HCT116 (cell line): ENCODE results near the gene ALG8. TPM values are rescaled to one million over a fixed set of nuclear protein-coding genes. Genes with fewer than 3 reads are reported as not detected.

Experiments
- ATAC-seq: fragments of 200-7000 bp; cut with Tn5 transposase; 2 replicates; pipeline ENCODE4 v1.9.1; 2020; ENCODE audit warnings: mild to moderate bottlenecking, moderate library complexity
- BruUV-seq: library from RNA; stranded (reverse); fragments of 400-500 nt; replicated peaks from 2 replicates; lab custom pipeline; 2021; lab: Mats Ljungman, UMichigan
- CTCF ChIA-PET: fragments of 300-600 bp; sonication (Branson Sonifier 250); formaldehyde crosslinking; loops from one replicate; lab custom pipeline; 2021; ENCODE audit warnings: antibody characterized with exemption; lab: Charles Lee
- POLR2A ChIA-PET: fragments of 300-600, 350-600 bp; sonication (Branson Sonifier 250); formaldehyde crosslinking; loops from one replicate; lab custom pipeline; 2021; ENCODE audit warnings: antibody characterized with exemption; lab: Charles Lee
- RAD21 ChIA-PET, 2 experiments: fragments of 300-600 bp; sonication (Branson Sonifier 250); formaldehyde crosslinking; loops; one replicate each; lab custom pipeline; 2023; ENCODE audit warnings: low total read pairs in 2 of 2; ENCODE audit not compliant: uncharacterized antibody in 2 of 2, unreplicated experiment in 2 of 2, low non-redundant PET in 1 of 2; lab: Charles Lee
- DNase-seq: peaks from one replicate; pipeline ENCODE4 v3.0.0-alpha.2; 2010; ENCODE audit warnings: low read depth, low spot score
- H2AFZ ChIP-seq: fragments of 200-600 bp; shearing (Covaris generic), sonication (generic); 2 replicates; pipeline ENCODE4 v1.6.1; 2017; ENCODE audit warnings: low read depth, mixed run types, mixed read lengths, antibody characterized with exemption, low read length; ENCODE audit not compliant: poor library complexity, severe bottlenecking
- H3K27ac ChIP-seq: 2 replicates; pipeline ENCODE4 v1.5.1; 2012; ENCODE audit warnings: low read depth, low read length
- H3K27me3 ChIP-seq: fragments of 200-600 bp; sonication (generic); 2 replicates; pipeline ENCODE4 v1.6.1; 2016; ENCODE audit warnings: mixed run types, low read length, mixed read lengths; ENCODE audit not compliant: insufficient read depth
- H3K36me3 ChIP-seq, 2 experiments: fragments of 200-500 bp in 1 of 2; fragments of 200-600 bp in 1 of 2; sonication (Bioruptor generic) in 1 of 2; sonication (generic) in 1 of 2; 2 replicates each; pipeline versions ENCODE4 v1.5.1 to v1.6.1; 2014 to 2016; ENCODE audit warnings: low read length in 2 of 2, inconsistent platforms in 1 of 2, mixed read lengths in 1 of 2, mixed run types in 1 of 2; ENCODE audit not compliant: insufficient read depth in 2 of 2, control insufficient read depth in 1 of 2
- H3K4me1 ChIP-seq, 2 experiments: fragments of 200-600 bp in 1 of 2; sonication (generic) in 1 of 2; 2 replicates each; pipeline versions ENCODE4 v1.5.1 to v1.6.1; 2012 to 2017; ENCODE audit warnings: low read length in 2 of 2, inconsistent platforms in 1 of 2, mild to moderate bottlenecking in 1 of 2, mixed read lengths in 1 of 2, mixed run types in 1 of 2, moderate library complexity in 1 of 2; ENCODE audit not compliant: insufficient read depth in 2 of 2, control insufficient read depth in 1 of 2
- H3K4me2 ChIP-seq: fragments of 200-600 bp; sonication (generic); 2 replicates; pipeline ENCODE4 v1.6.1; 2017; ENCODE audit warnings: mixed run types, low read length, mixed read lengths
- H3K4me3 ChIP-seq, 2 experiments: fragments of 200-600 bp in 1 of 2; sonication (generic) in 1 of 2; replicated peaks in 1 of 2; 2 replicates each; pipeline ENCODE4 v1.5.1; 2011 to 2016; ENCODE audit warnings: low read length in 2 of 2, control low read depth in 1 of 2, low read depth in 1 of 2, mild to moderate bottlenecking in 1 of 2, mixed read lengths in 1 of 2, mixed run types in 1 of 2
- H3K79me2 ChIP-seq: fragments of 200-600 bp; sonication (generic); 2 replicates; pipeline ENCODE4 v1.6.1; 2017; ENCODE audit warnings: mild to moderate bottlenecking, mixed run types, low read length, moderate library complexity, mixed read lengths; ENCODE audit not compliant: insufficient read depth
- H3K9ac ChIP-seq: fragments of 200-600 bp; sonication (generic); 2 replicates; pipeline ENCODE4 v1.6.1; 2016; ENCODE audit warnings: low read length, mixed read lengths
- H3K9me2 ChIP-seq: fragments of 200-600 bp; sonication (generic), shearing (Covaris generic); 2 replicates; pipeline ENCODE4 v1.6.1; 2017; ENCODE audit warnings: mixed run types, mild to moderate bottlenecking, moderate library complexity; ENCODE audit not compliant: insufficient read depth
- H3K9me3 ChIP-seq, 2 experiments: fragments of 200-500 bp in 1 of 2; fragments of 200-600 bp in 1 of 2; sonication (Bioruptor generic) in 1 of 2; sonication (generic) in 1 of 2; 2 replicates each; pipeline ENCODE4 v1.6.1; 2014 to 2017; ENCODE audit warnings: low read length in 2 of 2, mixed read lengths in 2 of 2, inconsistent platforms in 1 of 2, low read depth in 1 of 2, mild to moderate bottlenecking in 1 of 2, mixed run types in 1 of 2, moderate library complexity in 1 of 2; ENCODE audit not compliant: control insufficient read depth in 1 of 2, insufficient read depth in 1 of 2
- H4K20me1 ChIP-seq: fragments of 200-600 bp; sonication (generic), shearing (Covaris generic); 2 replicates; pipeline ENCODE4 v1.6.1; 2017; ENCODE audit warnings: mixed run types, mild to moderate bottlenecking, moderate library complexity; ENCODE audit not compliant: insufficient read depth
- EGR1 ChIP-seq: IDR thresholded peaks from 2 replicates; pipeline ENCODE4 v1.6.1; 2012; ENCODE audit warnings: low read depth
- ELF1 ChIP-seq: IDR thresholded peaks from 2 replicates; pipeline ENCODE4 v1.6.1; 2012; ENCODE audit warnings: low read depth, borderline replicate concordance
- EZH2 ChIP-seq: fragments of 200-600 bp; sonication (generic); IDR thresholded peaks from 2 replicates; pipeline ENCODE4 v1.6.1; 2017; ENCODE audit warnings: antibody characterized with exemption, mixed run types
- EZH2phosphoT487 ChIP-seq: fragments of 200-600 bp; IDR thresholded peaks from 2 replicates; pipeline ENCODE4 v1.6.1; 2018; ENCODE audit warnings: antibody characterized with exemption, borderline replicate concordance
- JUND ChIP-seq: IDR thresholded peaks from 2 replicates; pipeline ENCODE4 v1.6.1; 2012
- POLR2A ChIP-seq: IDR thresholded peaks from 2 replicates; pipeline ENCODE4 v1.7.0; 2011; ENCODE audit warnings: borderline replicate concordance; ENCODE audit not compliant: insufficient read depth, insufficient read length; ENCODE audit errors: extremely low read depth
- POLR2AphosphoS5 ChIP-seq: IDR thresholded peaks from 2 replicates; pipeline ENCODE4 v1.6.1; 2011; ENCODE audit warnings: mild to moderate bottlenecking, low read depth, low read length, moderate library complexity
- RAD21 ChIP-seq: IDR thresholded peaks from 2 replicates; pipeline ENCODE4 v1.6.1; 2012; ENCODE audit warnings: low read depth, mild to moderate bottlenecking
- SRF ChIP-seq: IDR thresholded peaks from 2 replicates; pipeline ENCODE4 v1.6.1; 2012; ENCODE audit warnings: low read depth
- TCF7L2 ChIP-seq: IDR thresholded peaks from 2 replicates; pipeline ENCODE4 v1.7.0; 2011; ENCODE audit warnings: borderline replicate concordance, inconsistent platforms; ENCODE audit not compliant: insufficient read depth, insufficient read length; ENCODE audit errors: extremely low read depth
- YY1 ChIP-seq: IDR thresholded peaks from 2 replicates; pipeline ENCODE4 v1.6.1; 2011; ENCODE audit warnings: low read length, low read depth, moderate library complexity, mild to moderate bottlenecking; ENCODE audit not compliant: insufficient replicate concordance; ENCODE audit errors: extremely low read depth
- ZNF274 ChIP-seq: fragments of 200-500 bp; sonication (Bioruptor generic); IDR thresholded peaks from 2 replicates; pipeline ENCODE4 v1.6.1; 2014; ENCODE audit warnings: mild to moderate bottlenecking, low read depth, low read length, inconsistent platforms
- intact Hi-C: fragments of 100-400 bp; cut with micrococcal nuclease; formaldehyde crosslinking; loops from 2 replicates; pipeline ENCODE4 v1.10.0; 2022
- total RNA-seq: library from RNA; stranded (reverse); gene quantifications from one replicate; pipeline ENCODE4 v1.2.1, GENCODE V29; 2021; ENCODE audit not compliant: unreplicated experiment
- TF ChIP-seq, protein P1 (sequence below), 3 experiments: fragments of 200-600 bp in 1 of 3; sonication (generic) in 1 of 3; IDR thresholded peaks in 2 of 3; conservative IDR thresholded peaks in 1 of 3; 2 replicates each; pipeline ENCODE4 v1.5.1; 2012 to 2017; ENCODE audit warnings: low read depth in 2 of 3, low read length in 2 of 3, antibody characterized with exemption in 1 of 3, borderline replicate concordance in 1 of 3, control low read depth in 1 of 3, mild to moderate bottlenecking in 1 of 3, mixed read lengths in 1 of 3, mixed run types in 1 of 3, moderate library complexity in 1 of 3; ENCODE audit not compliant: insufficient read depth in 1 of 3
- TF ChIP-seq, protein P2 (sequence below): IDR thresholded peaks from 2 replicates; pipeline ENCODE4 v1.6.1; 2012
- TF ChIP-seq, protein P3 (sequence below): IDR thresholded peaks from 2 replicates; pipeline ENCODE4 v1.6.1; 2012; ENCODE audit warnings: low read depth
- TF ChIP-seq, protein P4 (sequence below): IDR thresholded peaks from 2 replicates; pipeline ENCODE4 v1.6.1; 2011; ENCODE audit warnings: mild to moderate bottlenecking, low read length, moderate library complexity; ENCODE audit not compliant: insufficient replicate concordance; ENCODE audit errors: extremely low read depth
- TF ChIP-seq, protein P5 (sequence below): IDR thresholded peaks from 2 replicates; pipeline ENCODE4 v1.6.1; 2012

The ALG8 gene
- total RNA-seq, 1 experiment from 2014 or later: 50.1 TPM

DNA sequence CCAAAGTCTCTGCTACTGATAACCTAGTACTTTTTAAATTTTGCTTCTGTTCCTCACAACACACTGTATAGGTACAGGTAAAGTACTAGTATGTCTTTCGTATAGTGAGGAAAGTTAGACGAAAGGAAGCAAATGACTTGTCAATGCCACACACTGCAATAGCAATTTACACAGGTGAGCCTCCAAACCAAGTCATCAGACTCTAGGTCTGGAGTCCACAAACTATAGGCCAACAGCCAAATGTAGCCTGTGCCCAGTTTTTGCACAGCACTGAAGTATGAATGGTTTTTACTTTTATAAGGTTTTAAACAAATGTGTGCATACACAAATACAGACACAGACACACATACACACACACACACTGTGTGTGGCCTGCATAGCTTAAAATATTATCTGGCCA lies 28.1 kb downstream of the ALG8 start:
- POLR2A ChIA-PET: no interaction called here

More for the DNA sequence above, 28.1 kb downstream of the ALG8 start:
- H3K9me2 ChIP-seq: no peaks in the 10 kb centered on the region
- RAD21 ChIA-PET: no interaction called here
- BruUV-seq: no TSS peak
- no peaks in the 10 kb centered on the region for H3K79me2 ChIP-seq
- no peak for ATAC-seq
- CTCF ChIA-PET: no interaction called here
- peaks cover 7 to 21% of the 10 kb centered on the region in 2 experiments for H3K36me3 ChIP-seq
- H3K4me1 ChIP-seq: no peaks in the 10 kb centered on the region
- intact Hi-C loops: no loop called here
- no peak overlapping the region for H3K9ac ChIP-seq
- H3K4me2 ChIP-seq: no peak overlapping the region
- H2AFZ ChIP-seq: no peak overlapping the region
- TF ChIP-seq YY1 (no peak), EZH2phosphoT487 (no peak), EZH2 (no peak), EGR1 (no peak), ELF1 (no peak), POLR2AphosphoS5 (no peak), RAD21 (no peak), TCF7L2 (no peak), SRF (no peak), ZNF274 (no peak), JUND (no peak), POLR2A (no peak)
- TF ChIP-seq, protein P1, sequence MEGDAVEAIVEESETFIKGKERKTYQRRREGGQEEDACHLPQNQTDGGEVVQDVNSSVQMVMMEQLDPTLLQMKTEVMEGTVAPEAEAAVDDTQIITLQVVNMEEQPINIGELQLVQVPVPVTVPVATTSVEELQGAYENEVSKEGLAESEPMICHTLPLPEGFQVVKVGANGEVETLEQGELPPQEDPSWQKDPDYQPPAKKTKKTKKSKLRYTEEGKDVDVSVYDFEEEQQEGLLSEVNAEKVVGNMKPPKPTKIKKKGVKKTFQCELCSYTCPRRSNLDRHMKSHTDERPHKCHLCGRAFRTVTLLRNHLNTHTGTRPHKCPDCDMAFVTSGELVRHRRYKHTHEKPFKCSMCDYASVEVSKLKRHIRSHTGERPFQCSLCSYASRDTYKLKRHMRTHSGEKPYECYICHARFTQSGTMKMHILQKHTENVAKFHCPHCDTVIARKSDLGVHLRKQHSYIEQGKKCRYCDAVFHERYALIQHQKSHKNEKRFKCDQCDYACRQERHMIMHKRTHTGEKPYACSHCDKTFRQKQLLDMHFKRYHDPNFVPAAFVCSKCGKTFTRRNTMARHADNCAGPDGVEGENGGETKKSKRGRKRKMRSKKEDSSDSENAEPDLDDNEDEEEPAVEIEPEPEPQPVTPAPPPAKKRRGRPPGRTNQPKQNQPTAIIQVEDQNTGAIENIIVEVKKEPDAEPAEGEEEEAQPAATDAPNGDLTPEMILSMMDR (IDR thresholded peaks at IDR 0.05 in 2 of 3, conservative IDR thresholded peaks at IDR 0.05 in 1 of 3; ENCODE audit: borderline replicate concordance in 1 of 3, insufficient read depth in 1 of 3, low read depth in 2 of 3, low read length in 2 of 3): no peak
- TF ChIP-seq, protein P2, sequence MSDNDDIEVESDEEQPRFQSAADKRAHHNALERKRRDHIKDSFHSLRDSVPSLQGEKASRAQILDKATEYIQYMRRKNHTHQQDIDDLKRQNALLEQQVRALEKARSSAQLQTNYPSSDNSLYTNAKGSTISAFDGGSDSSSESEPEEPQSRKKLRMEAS: no peak
- TF ChIP-seq, protein P3, sequence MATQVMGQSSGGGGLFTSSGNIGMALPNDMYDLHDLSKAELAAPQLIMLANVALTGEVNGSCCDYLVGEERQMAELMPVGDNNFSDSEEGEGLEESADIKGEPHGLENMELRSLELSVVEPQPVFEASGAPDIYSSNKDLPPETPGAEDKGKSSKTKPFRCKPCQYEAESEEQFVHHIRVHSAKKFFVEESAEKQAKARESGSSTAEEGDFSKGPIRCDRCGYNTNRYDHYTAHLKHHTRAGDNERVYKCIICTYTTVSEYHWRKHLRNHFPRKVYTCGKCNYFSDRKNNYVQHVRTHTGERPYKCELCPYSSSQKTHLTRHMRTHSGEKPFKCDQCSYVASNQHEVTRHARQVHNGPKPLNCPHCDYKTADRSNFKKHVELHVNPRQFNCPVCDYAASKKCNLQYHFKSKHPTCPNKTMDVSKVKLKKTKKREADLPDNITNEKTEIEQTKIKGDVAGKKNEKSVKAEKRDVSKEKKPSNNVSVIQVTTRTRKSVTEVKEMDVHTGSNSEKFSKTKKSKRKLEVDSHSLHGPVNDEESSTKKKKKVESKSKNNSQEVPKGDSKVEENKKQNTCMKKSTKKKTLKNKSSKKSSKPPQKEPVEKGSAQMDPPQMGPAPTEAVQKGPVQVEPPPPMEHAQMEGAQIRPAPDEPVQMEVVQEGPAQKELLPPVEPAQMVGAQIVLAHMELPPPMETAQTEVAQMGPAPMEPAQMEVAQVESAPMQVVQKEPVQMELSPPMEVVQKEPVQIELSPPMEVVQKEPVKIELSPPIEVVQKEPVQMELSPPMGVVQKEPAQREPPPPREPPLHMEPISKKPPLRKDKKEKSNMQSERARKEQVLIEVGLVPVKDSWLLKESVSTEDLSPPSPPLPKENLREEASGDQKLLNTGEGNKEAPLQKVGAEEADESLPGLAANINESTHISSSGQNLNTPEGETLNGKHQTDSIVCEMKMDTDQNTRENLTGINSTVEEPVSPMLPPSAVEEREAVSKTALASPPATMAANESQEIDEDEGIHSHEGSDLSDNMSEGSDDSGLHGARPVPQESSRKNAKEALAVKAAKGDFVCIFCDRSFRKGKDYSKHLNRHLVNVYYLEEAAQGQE: no peak
- TF ChIP-seq, protein P4, sequence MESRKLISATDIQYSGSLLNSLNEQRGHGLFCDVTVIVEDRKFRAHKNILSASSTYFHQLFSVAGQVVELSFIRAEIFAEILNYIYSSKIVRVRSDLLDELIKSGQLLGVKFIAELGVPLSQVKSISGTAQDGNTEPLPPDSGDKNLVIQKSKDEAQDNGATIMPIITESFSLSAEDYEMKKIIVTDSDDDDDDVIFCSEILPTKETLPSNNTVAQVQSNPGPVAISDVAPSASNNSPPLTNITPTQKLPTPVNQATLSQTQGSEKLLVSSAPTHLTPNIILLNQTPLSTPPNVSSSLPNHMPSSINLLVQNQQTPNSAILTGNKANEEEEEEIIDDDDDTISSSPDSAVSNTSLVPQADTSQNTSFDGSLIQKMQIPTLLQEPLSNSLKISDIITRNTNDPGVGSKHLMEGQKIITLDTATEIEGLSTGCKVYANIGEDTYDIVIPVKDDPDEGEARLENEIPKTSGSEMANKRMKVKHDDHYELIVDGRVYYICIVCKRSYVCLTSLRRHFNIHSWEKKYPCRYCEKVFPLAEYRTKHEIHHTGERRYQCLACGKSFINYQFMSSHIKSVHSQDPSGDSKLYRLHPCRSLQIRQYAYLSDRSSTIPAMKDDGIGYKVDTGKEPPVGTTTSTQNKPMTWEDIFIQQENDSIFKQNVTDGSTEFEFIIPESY: no peak
- TF ChIP-seq, protein P5, sequence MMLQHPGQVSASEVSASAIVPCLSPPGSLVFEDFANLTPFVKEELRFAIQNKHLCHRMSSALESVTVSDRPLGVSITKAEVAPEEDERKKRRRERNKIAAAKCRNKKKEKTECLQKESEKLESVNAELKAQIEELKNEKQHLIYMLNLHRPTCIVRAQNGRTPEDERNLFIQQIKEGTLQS: no peak
- TF ChIP-seq, all 23 proteins: peak for 0
- no peak for DNase-seq
- Histone ChIP-seq H3K4me3 (no peak overlapping the region), H3K27me3 (no peaks in the 10 kb centered on the region), H3K27ac (no peak overlapping the region), H4K20me1 (no peaks in the 10 kb centered on the region), H3K9me3 (no peaks in the 10 kb centered on the region)
